Left lobe of liver (tissue), 2 donors: Measurements from ENCODE around the gene ZNF888. TPM values are rescaled to one million over a fixed set of nuclear protein-coding genes. Genes with fewer than 3 reads are reported as not detected.
"Not testable (repeated sequence)": the region's sequence is repeated elsewhere in the genome, so short reads cannot be mapped to it uniquely, and the experiment has no call there.

Source experiments
- ATAC-seq: fragments of 200-7000 bp; cut with Tn5 transposase; one replicate; pipeline ENCODE4 v1.9.1; 2020; ENCODE audit warnings: mild to moderate bottlenecking, moderate library complexity
- DNase-seq: peaks from one replicate; pipeline ENCODE4 v3.0.0-alpha.2; 2020; ENCODE audit warnings: low spot score
- total RNA-seq: library from RNA; stranded (reverse); gene quantifications from one replicate; pipeline ENCODE4 v1.2.1, GENCODE V29; 2021
- donor health status: DM: no; HTN: no; CAD: no; lungs with moderate emphysema.
- donor health status: DM: no; HTN: yes; CAD: no.

The ZNF888 gene
- total RNA-seq, 1 donor from 2014 or later = 0.70 TPM

DNA sequence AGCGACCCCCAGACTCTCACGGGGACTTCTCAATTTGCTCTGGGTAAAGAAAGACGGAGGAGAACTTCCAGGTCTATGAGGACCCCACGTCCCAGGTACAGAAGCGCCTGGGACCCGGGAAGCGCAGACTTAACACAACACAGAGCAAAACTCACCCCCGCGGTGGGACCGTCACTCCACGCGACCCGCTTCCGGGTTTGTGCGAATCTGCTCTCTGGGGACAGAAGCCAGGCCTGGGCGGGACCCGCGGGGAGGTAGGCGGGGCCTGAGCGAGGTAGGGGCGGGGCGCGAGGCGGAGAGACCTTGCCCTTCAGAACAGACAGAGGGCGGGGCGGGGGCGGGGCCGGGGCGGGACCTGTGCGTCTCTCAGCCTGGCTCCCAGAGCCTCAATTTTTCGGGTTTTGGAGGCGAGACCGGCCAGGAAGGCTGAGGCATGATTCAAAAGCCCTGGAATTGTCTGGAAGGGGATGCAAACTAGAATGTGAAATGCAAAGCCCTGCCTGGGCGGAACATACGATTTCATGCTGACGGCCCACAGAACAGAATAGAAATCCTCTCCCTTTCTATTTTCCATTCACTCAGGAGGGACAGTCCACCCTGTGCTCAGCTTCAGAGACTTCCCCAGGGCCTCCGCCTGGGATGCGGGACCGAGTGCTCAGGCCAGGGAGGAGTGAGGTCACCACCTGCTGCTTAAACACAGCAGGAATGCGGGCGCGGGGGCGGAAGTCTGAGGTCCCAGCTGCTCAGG is 19.3 kb upstream of the ZNF888 start:
- DNase-seq (peak; percentile 81), ATAC-seq (peak; percentile 96)

- peak; percentile 13 for ATAC-seq
- no peak for DNase-seq
These were observed 18.7 kb upstream of the ZNF888 start for GRCh38 chr19:52941941-52942385.

- not testable (repeated sequence) for ATAC-seq, DNase-seq
These were observed 18.3 kb upstream of the ZNF888 start for GRCh38 chr19:52941523-52941922.

DNA sequence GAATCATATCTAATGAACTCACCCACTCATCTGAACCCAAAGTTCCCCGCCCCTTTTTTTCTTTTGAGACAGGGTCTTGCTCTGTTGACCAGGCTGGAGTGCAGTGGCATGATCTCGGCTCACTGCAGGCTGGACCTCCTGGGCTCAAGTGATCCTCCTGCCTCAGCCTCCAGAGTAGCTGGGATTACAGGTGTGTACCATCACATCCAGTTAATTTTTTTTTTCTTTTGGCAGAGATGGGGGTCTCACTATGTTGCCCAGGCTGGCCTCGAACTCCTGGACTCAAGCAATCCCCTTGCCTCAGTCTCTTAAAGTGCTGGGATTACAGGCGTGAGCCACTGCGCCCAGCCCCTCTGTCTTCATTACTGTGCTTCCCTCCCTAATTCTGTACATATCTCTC is 17.7 kb upstream of the ZNF888 start:
- DNase-seq, ATAC-seq: not testable (repeated sequence)

DNA sequence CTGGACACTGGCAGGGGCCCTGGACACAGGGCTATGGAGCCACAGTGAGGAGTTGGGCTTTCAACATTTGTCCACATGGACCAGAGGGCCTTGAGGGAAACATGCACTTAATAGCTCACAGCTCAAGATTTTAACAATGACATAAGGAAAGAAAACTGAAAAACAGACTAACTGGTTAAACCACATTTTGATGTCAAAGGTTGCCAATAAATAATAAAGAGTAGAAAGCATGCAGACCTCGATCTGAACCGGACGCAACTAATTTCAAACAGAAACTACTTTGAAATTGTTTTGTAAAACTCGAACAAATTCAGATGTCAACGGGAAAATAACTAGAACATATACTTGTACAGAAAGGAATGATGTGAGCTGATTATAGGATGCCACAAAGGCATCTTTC is 15.5 kb upstream of the ZNF888 start:
- no peak for DNase-seq
- ATAC-seq = no peak

- no peak for ATAC-seq
These were observed 13.7 kb upstream of the ZNF888 start for GRCh38 chr19:52936954-52937325.

GRCh38 chr19:52936151-52936953 is 13.1 kb upstream of the ZNF888 start:
- DNase-seq = no peak
- ATAC-seq = no peak

More at GRCh38 chr19:52936954-52937325, 13.7 kb upstream of the ZNF888 start:
- DNase-seq = no peak

GRCh38 chr19:52935434-52935833 is 12.2 kb upstream of the ZNF888 start:
- no peak for ATAC-seq
- DNase-seq = no peak

DNA sequence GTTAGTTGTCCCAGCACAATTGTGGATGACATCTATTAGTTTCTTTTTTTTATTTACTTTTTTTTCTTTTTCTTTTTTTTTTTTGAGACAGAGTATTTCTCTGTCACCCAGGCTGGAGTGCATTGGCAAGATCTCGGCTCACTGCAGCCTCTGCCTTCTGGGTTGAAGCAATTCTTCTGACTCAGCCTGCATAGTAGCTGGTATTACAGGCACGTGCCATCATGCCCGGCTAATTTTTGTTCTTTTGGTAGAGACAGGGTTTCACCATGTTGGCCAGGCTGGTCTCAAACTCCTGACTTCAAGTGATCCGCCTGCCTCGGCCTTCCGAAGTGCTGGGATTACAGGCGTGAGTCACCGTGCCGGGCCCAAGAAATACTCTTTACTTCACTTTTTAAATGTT is 1.4 kb upstream of the ZNF888 start:
- not testable (repeated sequence) for ATAC-seq, DNase-seq

- ATAC-seq = peak; percentile 17
- DNase-seq = no peak
These were observed 758 bp upstream of the ZNF888 start for GRCh38 chr19:52923778-52924593.

DNA sequence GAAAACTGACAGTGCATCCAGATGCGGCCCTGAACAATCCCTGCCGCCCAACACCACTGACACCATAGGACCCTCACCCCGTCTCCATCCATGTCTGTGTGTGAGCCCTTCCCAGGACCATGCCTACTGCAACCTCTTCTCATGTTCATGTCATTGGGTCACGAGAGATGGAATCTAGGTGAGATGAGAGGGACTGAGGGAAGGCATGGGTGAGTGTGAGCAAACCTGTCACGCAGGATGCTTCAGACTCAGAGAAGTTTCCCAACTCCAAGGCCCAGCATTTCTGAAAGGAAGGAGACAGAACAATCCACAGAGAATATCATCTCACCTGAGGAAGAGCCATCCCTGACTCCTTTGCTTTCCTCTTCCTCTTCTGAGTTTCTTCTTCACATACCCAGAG is 5.7 kb downstream of the ZNF888 start:
- ATAC-seq (no peak), DNase-seq (no peak)

- DNase-seq = no peak
- ATAC-seq = no peak
These were observed 12.6 kb downstream of the ZNF888 start for GRCh38 chr19:52910648-52911047.

DNA sequence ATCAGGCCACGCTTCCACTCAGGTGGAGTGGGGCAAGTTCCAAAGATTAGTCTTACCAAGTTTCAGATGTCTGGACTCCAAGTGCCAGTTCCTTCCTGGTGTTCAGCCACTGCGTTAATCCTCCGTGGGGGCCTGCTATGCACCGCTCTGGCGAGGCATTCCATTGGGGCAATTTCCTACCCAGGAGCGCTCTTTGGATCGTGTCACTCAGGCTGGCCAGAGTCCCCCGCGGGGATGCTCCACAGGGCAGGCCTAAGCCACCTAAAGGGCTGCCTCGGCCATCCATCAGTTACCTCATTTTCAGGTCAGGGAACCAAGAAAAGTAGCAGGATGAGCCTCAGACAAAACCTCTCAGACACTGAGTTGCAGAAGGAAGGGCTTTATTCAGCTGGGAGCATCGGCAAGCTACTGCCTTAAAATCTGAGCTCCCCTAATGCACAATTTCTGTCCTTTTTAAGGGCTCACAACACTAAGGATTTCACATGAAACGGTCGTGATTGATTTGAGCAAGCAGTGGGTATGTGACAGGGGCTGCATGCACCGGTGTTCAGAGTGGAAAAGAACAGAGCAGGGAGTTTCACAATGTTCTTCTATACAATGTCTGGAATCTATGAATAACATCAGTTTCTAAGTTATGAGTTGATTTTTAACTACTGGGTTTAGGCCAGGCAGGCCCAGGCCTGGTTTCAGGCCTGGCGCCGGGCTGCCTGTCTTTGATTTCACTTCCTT is 19.0 kb downstream of the ZNF888 start:
- not testable (repeated sequence) for DNase-seq, ATAC-seq

DNA sequence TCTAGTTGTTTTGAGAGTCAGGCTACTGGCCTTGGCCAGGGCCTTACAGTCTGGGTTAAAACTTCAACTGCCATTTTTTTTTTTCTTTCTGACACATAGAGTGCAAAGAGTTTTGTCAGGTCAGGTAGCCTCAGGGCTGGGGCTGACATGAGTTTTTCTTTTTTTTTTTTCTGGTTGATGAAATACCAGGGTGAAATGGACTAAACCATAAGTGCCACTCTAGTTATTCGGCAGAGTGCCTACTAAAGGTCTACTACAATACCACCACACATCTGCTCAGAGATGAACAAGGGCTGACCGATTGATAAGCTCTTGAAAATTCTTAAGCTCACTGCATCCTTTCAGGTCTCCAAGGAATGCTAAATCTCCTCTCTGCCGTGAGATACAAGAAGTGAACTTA is 21.4 kb downstream of the ZNF888 start:
- ATAC-seq (no peak), DNase-seq (no peak)

DNA sequence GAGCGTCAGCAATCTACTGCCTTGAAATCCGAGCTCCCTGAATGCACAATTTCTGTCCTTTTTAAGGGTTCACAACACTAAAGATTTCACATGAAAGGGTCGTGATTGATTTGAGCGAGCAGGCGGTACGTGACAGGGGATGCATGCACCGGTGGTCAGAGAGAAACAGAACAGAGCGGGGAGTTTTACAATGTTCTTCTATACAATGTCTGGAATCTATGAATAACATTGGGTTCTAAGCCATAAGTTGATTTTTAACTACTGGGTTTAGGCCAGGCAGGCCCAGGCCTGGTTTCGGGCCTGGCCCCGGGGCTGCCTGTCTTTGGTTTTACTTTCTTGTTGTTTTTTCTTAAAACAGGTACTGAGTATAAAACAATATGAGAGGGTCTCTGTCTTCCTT is 24.6 kb downstream of the ZNF888 start:
- not testable (repeated sequence) for DNase-seq

GRCh38 chr19:52898101-52898500 is 25.1 kb downstream of the ZNF888 start:
- ATAC-seq = no peak
- DNase-seq = no peak

More for the DNA sequence above, 24.6 kb downstream of the ZNF888 start:
- ATAC-seq = not testable (repeated sequence)

DNA sequence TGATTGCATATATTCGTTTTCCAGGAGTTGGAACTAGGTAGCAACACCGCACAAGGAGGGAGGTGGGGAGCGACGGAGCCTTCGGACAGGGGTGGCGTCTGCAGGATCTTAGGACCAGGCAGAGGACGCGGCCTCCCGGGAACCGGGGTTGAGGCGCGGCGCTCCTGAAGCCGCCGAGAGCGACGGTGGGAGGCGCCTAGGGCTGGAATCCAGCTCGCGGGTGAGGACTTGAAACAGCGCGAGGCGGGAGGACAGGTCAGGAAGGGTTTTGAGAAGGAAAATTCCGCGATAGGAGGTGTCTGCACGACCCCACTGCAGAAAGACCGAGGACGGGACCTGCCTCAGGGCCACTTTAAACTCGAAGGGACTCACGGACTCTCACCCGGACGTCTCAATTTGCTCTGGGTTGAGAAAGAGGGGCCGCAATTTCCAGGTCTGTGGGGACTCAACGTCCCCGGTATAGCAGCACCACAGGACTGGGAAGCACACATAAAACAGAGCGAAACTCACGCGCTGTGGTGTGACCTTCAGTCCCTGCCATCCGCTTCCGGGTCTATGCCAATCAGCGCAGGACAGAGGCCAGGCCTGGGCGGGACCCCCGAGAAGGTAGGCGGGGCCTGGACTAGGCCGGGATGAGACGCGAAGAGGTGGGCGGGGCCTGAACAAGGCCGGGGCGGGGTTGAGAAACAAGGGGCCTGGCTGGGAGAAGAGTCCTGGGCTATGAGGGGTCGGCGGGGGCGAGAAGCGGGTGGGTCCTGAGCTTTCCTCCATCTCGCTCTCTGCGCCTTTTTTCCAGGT is 25.9 kb downstream of the ZNF888 start, which contains the start of gene ZNF320:
ZNF320 (minus strand) TSS at position 498 of the 798 bp plus-strand sequence. CDS start 7,380 bp downstream, outside the sequence.
- ATAC-seq (peak; percentile 98), DNase-seq (peak; percentile 82)

GRCh38 chr19:52896431-52897137 is 26.6 kb downstream of the ZNF888 start:
- DNase-seq (no peak), ATAC-seq (no peak)

GRCh38 chr19:52891336-52891735 is 31.9 kb downstream of the ZNF888 start:
- DNase-seq = no peak
- ATAC-seq = no peak
